Erythroblast (primary cell): ENCODE measurements around the gene FKBP2.

Source experiments
- GATA1 ChIP-seq: IDR thresholded peaks from 2 replicates; pipeline ENCODE4 v1.6.1; 2011; ENCODE audit warnings: low read depth, mild to moderate bottlenecking, control low read depth, low read length, moderate library complexity
- POLR2A ChIP-seq: IDR thresholded peaks from 2 replicates; pipeline ENCODE4 v1.6.1; 2011; ENCODE audit warnings: mild to moderate bottlenecking, low read length

DNA sequence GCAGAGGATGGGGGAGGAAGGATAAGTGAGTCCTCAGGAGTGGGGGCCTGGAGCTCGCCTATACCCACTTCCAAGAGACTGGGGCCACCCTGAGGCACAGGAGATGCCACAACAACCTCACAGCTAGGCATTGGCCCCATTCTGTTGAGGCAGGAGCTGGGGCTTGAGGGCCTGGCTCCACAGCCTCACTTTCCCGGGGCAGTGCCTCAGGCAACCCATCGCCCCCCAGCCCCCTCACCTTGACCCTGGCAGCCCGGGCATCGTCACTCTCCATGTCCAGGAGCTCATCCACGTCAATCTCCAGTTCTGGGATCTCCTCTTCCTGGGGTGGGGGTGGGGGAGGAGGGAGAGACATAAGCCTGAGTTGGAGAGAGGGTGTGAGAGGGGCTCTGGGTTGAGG, 4.1 kb downstream of the FKBP2 start:
- TF ChIP-seq POLR2A (no peak), GATA1 (no peak)
